GM23248 (cell line): ENCODE measurements around the gene CMPK2. TPM values are rescaled to one million over a fixed set of nuclear protein-coding genes. Genes with fewer than 3 reads are reported as not detected.

Experiments
- DNase-seq: peaks from one replicate; pipeline ENCODE4 v3.0.0-alpha.2; 2015
- H2AFZ ChIP-seq: fragments of 200-600 bp; sonication (generic); 2 replicates; pipeline ENCODE4 v1.6.1; 2016; ENCODE audit warnings: antibody characterized with exemption
- H3F3A ChIP-seq: fragments of 200-600 bp; sonication (generic); 2 replicates; pipeline ENCODE4 v1.6.1; 2016; ENCODE audit warnings: mild to moderate bottlenecking, antibody characterized with exemption, mixed run types; ENCODE audit not compliant: insufficient read depth
- H3K27ac ChIP-seq: fragments of 200-600 bp; sonication (generic); 2 replicates; pipeline ENCODE4 v1.5.1; 2016; ENCODE audit warnings: mild to moderate bottlenecking
- H3K27me3 ChIP-seq: fragments of 200-600 bp; sonication (generic); replicated peaks from 2 replicates; pipeline ENCODE4 v1.6.1; 2016; ENCODE audit warnings: mild to moderate bottlenecking; ENCODE audit not compliant: insufficient read depth
- H3K36me3 ChIP-seq: fragments of 200-600 bp; sonication (generic); 2 replicates; pipeline ENCODE4 v1.6.1; 2016; ENCODE audit warnings: low read depth, mild to moderate bottlenecking
- H3K4me1 ChIP-seq: fragments of 200-600 bp; sonication (generic); 2 replicates; pipeline ENCODE4 v1.6.1; 2016; ENCODE audit warnings: mild to moderate bottlenecking; ENCODE audit not compliant: insufficient read depth
- H3K4me2 ChIP-seq: fragments of 200-600 bp; sonication (generic); one replicate; pipeline ENCODE4 v1.6.1; 2016; ENCODE audit warnings: mild to moderate bottlenecking; ENCODE audit not compliant: unreplicated experiment
- H3K4me3 ChIP-seq: fragments of 200-600 bp; sonication (generic); 2 replicates; pipeline ENCODE4 v1.5.1; 2016; ENCODE audit warnings: mild to moderate bottlenecking
- H3K79me2 ChIP-seq: fragments of 200-600 bp; sonication (generic); 2 replicates; pipeline ENCODE4 v1.6.1; 2016; ENCODE audit warnings: mild to moderate bottlenecking; ENCODE audit not compliant: insufficient read depth
- H3K9ac ChIP-seq: fragments of 200-600 bp; sonication (generic); 2 replicates; pipeline ENCODE4 v1.6.1; 2016; ENCODE audit warnings: mild to moderate bottlenecking
- H3K9me2 ChIP-seq: fragments of 200-600 bp; sonication (generic); 2 replicates; pipeline ENCODE4 v1.6.1; 2016; ENCODE audit warnings: mixed run types, mild to moderate bottlenecking, moderate library complexity; ENCODE audit not compliant: insufficient read depth
- H3K9me3 ChIP-seq: fragments of 200-600 bp; sonication (generic); one replicate; pipeline ENCODE4 v1.6.1; 2017; ENCODE audit warnings: low read depth
- H4K20me1 ChIP-seq: fragments of 200-600 bp; sonication (generic); 2 replicates; pipeline ENCODE4 v1.6.0; 2016; ENCODE audit not compliant: insufficient read depth
- EZH2 ChIP-seq: fragments of 200-600 bp; sonication (generic); IDR thresholded peaks from 2 replicates; pipeline ENCODE4 v1.6.1; 2018; ENCODE audit warnings: antibody characterized with exemption, mild to moderate bottlenecking; ENCODE audit not compliant: insufficient read depth, poor library complexity, severe bottlenecking
- EZH2phosphoT487 ChIP-seq: fragments of 200-600 bp; sonication (generic); IDR thresholded peaks from 2 replicates; pipeline ENCODE4 v1.6.1; 2018; ENCODE audit warnings: antibody characterized with exemption, moderate library complexity, mild to moderate bottlenecking, low read depth; ENCODE audit not compliant: insufficient read depth
- WGBS, 2 experiments: methylation state at CpG; one replicate each; pipeline ENCODE4 v1.1.6; 2015 to 2017; ENCODE audit warnings: low lambda C conversion rate in 2 of 2, low coverage in 1 of 2; ENCODE audit errors: missing lambda C conversion rate in 2 of 2; 5-methylcytosine and 5-hydroxymethylcytosine counted together
- in situ Hi-C: fragments of 300-500 bp; cut with MboI; formaldehyde crosslinking; loops from 2 replicates; pipeline ENCODE4 v1.15.0; 2020
- polyA plus RNA-seq: library from polyadenylated mRNA; unstranded; fragments of >200 nt; fragmentation: Nextera tagmentation; extraction: Ambion mirVana; gene quantifications from 2 replicates; pipeline ENCODE4 v1.2.1, GENCODE V29; 2016
- total RNA-seq: library from RNA; depleted of rRNA; stranded (reverse); fragments of >200 nt; shearing (Covaris generic); gene quantifications from 2 replicates; pipeline ENCODE4 v1.2.3, GENCODE V29; 2014

CMPK2 gene
- total and polyA plus RNA-seq, 2 experiments from 2014 or later, result 0.11 TPM; not detected in 1

GRCh38 chr2:6913415-6914157 lies 47.9 kb upstream of the CMPK2 start:
- Histone ChIP-seq H3K4me3 (no peak overlapping the region), H3K27ac (no peak overlapping the region), H2AFZ (no peak overlapping the region), H3K27me3 (peaks cover 16% of the 10 kb centered on the region; the same call in 1 of the 2 replicates), H3K9ac (no peak overlapping the region), H3K9me2 (no peaks in the 10 kb centered on the region), H3K36me3 (no peaks in the 10 kb centered on the region), H3K9me3 (no peaks in the 10 kb centered on the region), H3K4me2 (no peak overlapping the region), H3K79me2 (no peaks in the 10 kb centered on the region), H3K4me1 (no peaks in the 10 kb centered on the region), H4K20me1 (no peaks in the 10 kb centered on the region), H3F3A (peaks cover 7% of the 10 kb centered on the region; the same call in 1 of the 2 replicates)
- 88% methylated on average over 9 of the region's 9 CpGs for WGBS, 2 experiments
- in situ Hi-C loops, result no loop called here
- TF ChIP-seq EZH2phosphoT487 (no peak), EZH2 (no peak)
- DNase-seq, result no peak

- no peak for DNase-seq
- Histone ChIP-seq H3K9ac (no peak overlapping the region), H3K4me3 (no peak overlapping the region), H3K27ac (no peak overlapping the region), H2AFZ (no peak overlapping the region), H3K4me2 (no peak overlapping the region), H3K9me3 (no peaks in the 10 kb centered on the region), H3K27me3 (peaks cover 26% of the 10 kb centered on the region), H3K9me2 (no peaks in the 10 kb centered on the region), H4K20me1 (no peaks in the 10 kb centered on the region), H3F3A (peaks cover 7% of the 10 kb centered on the region; the same call in 1 of the 2 replicates), H3K4me1 (no peaks in the 10 kb centered on the region), H3K79me2 (no peaks in the 10 kb centered on the region), H3K36me3 (no peaks in the 10 kb centered on the region)
- in situ Hi-C loops, result no loop called here
- TF ChIP-seq EZH2phosphoT487 (no peak), EZH2 (no peak)
Measured at GRCh38 chr2:6911721-6912120, 46.0 kb upstream of the CMPK2 start.

GRCh38 chr2:6909431-6910385 lies 44.0 kb upstream of the CMPK2 start:
- Histone ChIP-seq H2AFZ (no peak overlapping the region), H3K9me2 (no peaks in the 10 kb centered on the region), H3K4me2 (no peak overlapping the region), H3F3A (no peaks in the 10 kb centered on the region), H3K9me3 (no peaks in the 10 kb centered on the region), H3K4me1 (no peaks in the 10 kb centered on the region), H3K4me3 (no peak overlapping the region), H3K9ac (no peak overlapping the region), H3K27ac (no peak overlapping the region), H4K20me1 (no peaks in the 10 kb centered on the region), H3K79me2 (no peaks in the 10 kb centered on the region), H3K36me3 (no peaks in the 10 kb centered on the region), H3K27me3 (peaks cover 26% of the 10 kb centered on the region)
- 77 to 81% methylated on average over 8 of the region's 8 CpGs for WGBS, 2 experiments
- no peak for DNase-seq
- no peak for TF ChIP-seq EZH2phosphoT487
- TF ChIP-seq EZH2, result no peak
- in situ Hi-C loops, result loop anchor here (10.0 kb wide), 1 partner anchor 115 kb away; no protein-coding TSS in a partner anchor

GRCh38 chr2:6908291-6908690 lies 42.6 kb upstream of the CMPK2 start:
- no peak overlapping the region for H3K27ac ChIP-seq
- no peak overlapping the region for H3K4me3 ChIP-seq
- no peaks in the 10 kb centered on the region for H3K9me3 ChIP-seq
- no peak for DNase-seq
- H3F3A ChIP-seq, result no peaks in the 10 kb centered on the region
- peaks cover 26% of the 10 kb centered on the region for H3K27me3 ChIP-seq
- H4K20me1 ChIP-seq, result no peaks in the 10 kb centered on the region
- H3K9ac ChIP-seq, result no peak overlapping the region
- 44 to 53% methylated on average over 2 of the region's 2 CpGs for WGBS, 2 experiments
- H3K36me3 ChIP-seq, result no peaks in the 10 kb centered on the region
- no peak overlapping the region for H3K4me2 ChIP-seq
- TF ChIP-seq EZH2phosphoT487 (no peak), EZH2 (no peak)
- H3K4me1 ChIP-seq, result no peaks in the 10 kb centered on the region
- H3K79me2 ChIP-seq, result no peaks in the 10 kb centered on the region
- in situ Hi-C loops, result loop anchor here (10.0 kb wide), 1 partner anchor 117 kb away; no protein-coding TSS in a partner anchor
- H3K9me2 ChIP-seq, result no peaks in the 10 kb centered on the region
- H2AFZ ChIP-seq, result no peak overlapping the region
